Smooth muscle cell (in vitro differentiated cells): Measurements from ENCODE around the gene TSPOAP1. TPM values are rescaled to one million over a fixed set of nuclear protein-coding genes. Genes with fewer than 3 reads are reported as not detected.

ENCODE experiments used
- DNase-seq: peaks from one replicate; lab custom pipeline; 2025; ENCODE audit not compliant: unreplicated experiment; lab: John Stamatoyannopoulos, UW
- H2AFZ ChIP-seq: fragments of 200-600 bp; sonication (generic); 2 replicates; pipeline ENCODE4 v1.6.0; 2016; ENCODE audit warnings: antibody characterized with exemption, low read depth, mild to moderate bottlenecking
- H3F3A ChIP-seq: fragments of 200-600 bp; sonication (generic); 2 replicates; pipeline ENCODE4 v1.6.0; 2017; ENCODE audit warnings: antibody characterized with exemption, low read depth
- H3K27ac ChIP-seq: fragments of 200-600 bp; sonication (generic); 2 replicates; pipeline ENCODE4 v1.5.1; 2016; ENCODE audit warnings: low read depth, mild to moderate bottlenecking
- H3K27me3 ChIP-seq: fragments of 200-600 bp; sonication (generic); 2 replicates; pipeline ENCODE4 v1.6.1; 2016; ENCODE audit warnings: low read depth, mild to moderate bottlenecking
- H3K36me3 ChIP-seq: fragments of 200-600 bp; sonication (generic); 2 replicates; pipeline ENCODE4 v1.5.1; 2016; ENCODE audit warnings: low read depth
- H3K4me1 ChIP-seq: fragments of 200-600 bp; sonication (generic); 2 replicates; pipeline ENCODE4 v1.5.1; 2016; ENCODE audit warnings: low read depth
- H3K4me2 ChIP-seq: fragments of 200-600 bp; sonication (generic); 2 replicates; pipeline ENCODE4 v1.6.0; 2016; ENCODE audit warnings: mild to moderate bottlenecking
- H3K4me3 ChIP-seq: fragments of 200-600 bp; sonication (generic); 2 replicates; pipeline ENCODE4 v1.5.1; 2016; ENCODE audit warnings: mild to moderate bottlenecking
- H3K79me2 ChIP-seq: fragments of 200-600 bp; sonication (generic); 2 replicates; pipeline ENCODE4 v1.6.0; 2016; ENCODE audit warnings: low read depth, mild to moderate bottlenecking
- H3K9ac ChIP-seq: fragments of 200-600 bp; sonication (generic); 2 replicates; pipeline ENCODE4 v1.6.0; 2016; ENCODE audit warnings: low read depth
- H3K9me3 ChIP-seq: fragments of 200-600 bp; sonication (generic); replicated peaks from 2 replicates; pipeline ENCODE4 v1.5.1; 2016; ENCODE audit warnings: low read depth
- H4K20me1 ChIP-seq: fragments of 200-600 bp; sonication (generic); 2 replicates; pipeline ENCODE4 v1.6.0; 2016; ENCODE audit warnings: low read depth
- CTCF ChIP-seq: fragments of 200-600 bp; sonication (generic); IDR thresholded peaks from 2 replicates; pipeline ENCODE4 v1.5.1; 2017; ENCODE audit warnings: borderline replicate concordance, mild to moderate bottlenecking, antibody characterized with exemption; ENCODE audit not compliant: insufficient read depth, poor library complexity, severe bottlenecking
- WGBS: methylation state at CpG from one replicate; pipeline ENCODE4 v1.1.7; 2016; ENCODE audit warnings: low lambda C conversion rate; 5-methylcytosine and 5-hydroxymethylcytosine counted together
- polyA plus RNA-seq: library from polyadenylated mRNA; unstranded; fragments of >200 nt; fragmentation: Nextera tagmentation; extraction: Ambion mirVana; gene quantifications from 2 replicates; pipeline ENCODE4 v1.2.1, GENCODE V29; 2016
- total RNA-seq: library from RNA; depleted of rRNA; stranded (reverse); fragments of >200 nt; gene quantifications from 2 replicates; pipeline ENCODE4 v1.2.3, GENCODE V29; 2014

TSPOAP1 gene
- total and polyA plus RNA-seq, 2 experiments from 2014 or later: 7.0 to 11.7 TPM

GRCh38 chr17:58323366-58324055 lies 5.1 kb downstream of the TSPOAP1 start:
- Histone ChIP-seq H2AFZ (peak overlapping the region; percentile 98), H3K9me3 (no peaks in the 10 kb centered on the region), H3K4me3 (peak overlapping the region; percentile 82), H3K27me3 (no peaks in the 10 kb centered on the region), H3K36me3 (no peaks in the 10 kb centered on the region), H4K20me1 (no peaks in the 10 kb centered on the region), H3K79me2 (no peaks in the 10 kb centered on the region), H3F3A (no peaks in the 10 kb centered on the region), H3K4me1 (peaks cover 18% of the 10 kb centered on the region), H3K27ac (no peak overlapping the region), H3K4me2 (peak overlapping the region; percentile 99), H3K9ac (peak overlapping the region; percentile 60)
- TF ChIP-seq CTCF: no peak
- WGBS: 85% methylated on average over 8 of the region's 8 CpGs
- no peak for DNase-seq

GRCh38 chr17:58322581-58323185 lies 5.9 kb downstream of the TSPOAP1 start:
- no peaks in the 10 kb centered on the region for H4K20me1 ChIP-seq
- H3K9ac ChIP-seq: no peak overlapping the region
- H3K4me1 ChIP-seq: peaks cover 12% of the 10 kb centered on the region
- no peaks in the 10 kb centered on the region for H3K36me3 ChIP-seq
- no peak overlapping the region for H2AFZ ChIP-seq
- no peaks in the 10 kb centered on the region for H3F3A ChIP-seq
- no peak for TF ChIP-seq CTCF
- H3K27ac ChIP-seq: no peak overlapping the region
- H3K27me3 ChIP-seq: no peaks in the 10 kb centered on the region
- H3K79me2 ChIP-seq: no peaks in the 10 kb centered on the region
- no peak overlapping the region for H3K4me3 ChIP-seq
- H3K4me2 ChIP-seq: no peak overlapping the region
- H3K9me3 ChIP-seq: no peaks in the 10 kb centered on the region
- 98% methylated on average over 9 of the region's 9 CpGs for WGBS
- no peak for DNase-seq

GRCh38 chr17:58321571-58322525 lies 6.7 kb downstream of the TSPOAP1 start:
- Histone ChIP-seq H3K9me3 (no peaks in the 10 kb centered on the region), H3K4me1 (peaks cover 12% of the 10 kb centered on the region), H3F3A (no peaks in the 10 kb centered on the region), H3K27ac (no peak overlapping the region), H3K4me3 (no peak overlapping the region), H3K4me2 (no peak overlapping the region), H2AFZ (no peak overlapping the region), H3K79me2 (no peaks in the 10 kb centered on the region), H3K27me3 (no peaks in the 10 kb centered on the region), H3K9ac (no peak overlapping the region), H4K20me1 (no peaks in the 10 kb centered on the region), H3K36me3 (no peaks in the 10 kb centered on the region)
- no peak for DNase-seq
- TF ChIP-seq CTCF: no peak
- 81% methylated on average over 18 of the region's 18 CpGs for WGBS
